Right lung (tissue), 5 donors: ENCODE results near the gene POLR3GL. TPM values are rescaled to one million over a fixed set of nuclear protein-coding genes. Genes with fewer than 3 reads are reported as not detected.

Source experiments
- DNase-seq, 2 donors: peaks; one replicate each; pipeline ENCODE4 v3.0.0-alpha.2; 2013
- polyA plus RNA-seq, 5 donors: library from polyadenylated mRNA; unstranded; fragments of 120-200 nt; gene quantifications; one replicate each; pipeline versions ENCODE4 v1.2.1 to v1.2.3, GENCODE V29; 2013; ENCODE audit warnings: inconsistent platforms in 1 of 5, low replicate concordance in 1 of 5; ENCODE audit not compliant: insufficient read length in 5 of 5, insufficient read depth in 1 of 5

The POLR3GL gene
- polyA plus RNA-seq, 5 donors = 42.3 to 54.6 (median 45.7) TPM

GRCh38 chr1:145944532-145944931 is 20.0 kb upstream of the POLR3GL start:
- DNase-seq = no peak

- DNase-seq = no peak
Measured at GRCh38 chr1:145946477-145946986, 18.0 kb upstream of the POLR3GL start.

- no peak for DNase-seq
Measured at GRCh38 chr1:145947551-145947950, 16.9 kb upstream of the POLR3GL start.

GRCh38 chr1:145949219-145949618 is 15.3 kb upstream of the POLR3GL start:
- DNase-seq = no peak

- DNase-seq = no peak
Measured at GRCh38 chr1:145951526-145951925, 13.0 kb upstream of the POLR3GL start.

- DNase-seq = no peak
Measured at GRCh38 chr1:145952903-145953302, 11.6 kb upstream of the POLR3GL start.

GRCh38 chr1:145953861-145954260 is 10.6 kb upstream of the POLR3GL start:
- no peak for DNase-seq

GRCh38 chr1:145955436-145955835 is 9.1 kb upstream of the POLR3GL start:
- no peak for DNase-seq

- DNase-seq = no peak
Measured at GRCh38 chr1:145956361-145956760, 8.1 kb upstream of the POLR3GL start.

GRCh38 chr1:145956781-145957442 is 7.6 kb upstream of the POLR3GL start:
- peak; percentile 18 to 64 for DNase-seq

GRCh38 chr1:145957443-145958319 is 6.8 kb upstream of the POLR3GL start, which contains the start of gene LIX1L:
LIX1L (minus strand) TSS chr1:145958017; CDS start chr1:145957927, 90 bp downstream.
- DNase-seq = peak; percentile 95 to 96

GRCh38 chr1:145958734-145959133 is 5.8 kb upstream of the POLR3GL start:
- DNase-seq = no peak

GRCh38 chr1:145959333-145959732 is 5.2 kb upstream of the POLR3GL start:
- DNase-seq = no peak

- no peak for DNase-seq
Measured at GRCh38 chr1:145959957-145960467, 4.5 kb upstream of the POLR3GL start.

- peak; percentile 82 to 88 for DNase-seq
Measured at GRCh38 chr1:145960468-145961108, 3.9 kb upstream of the POLR3GL start.

- no peak for DNase-seq
Measured at GRCh38 chr1:145961109-145961424, 3.4 kb upstream of the POLR3GL start.

- DNase-seq = no peak
Measured at GRCh38 chr1:145961425-145962156, 2.9 kb upstream of the POLR3GL start.

- DNase-seq = no peak
Measured at GRCh38 chr1:145962157-145963102, 2.1 kb upstream of the POLR3GL start.

- DNase-seq = no peak
Measured at GRCh38 chr1:145963265-145964019, 1.0 kb upstream of the POLR3GL start.
